H7 (cell line): ENCODE data around the gene ADAM19. TPM values are rescaled to one million over a fixed set of nuclear protein-coding genes. Genes with fewer than 3 reads are reported as not detected.

Source experiments
- DNase-seq: peaks from one replicate; pipeline ENCODE4 v3.0.0; 2012
- H3K27me3 ChIP-seq: 2 replicates; pipeline ENCODE4 v1.6.0; 2011; ENCODE audit warnings: mild to moderate bottlenecking, low read length; ENCODE audit not compliant: control insufficient read depth, insufficient read depth
- H3K36me3 ChIP-seq: replicated peaks from 2 replicates; pipeline ENCODE4 v1.5.1; 2011; ENCODE audit warnings: low read length; ENCODE audit not compliant: control insufficient read depth, insufficient read depth
- H3K4me3 ChIP-seq: 2 replicates; pipeline ENCODE4 v1.5.1; 2011; ENCODE audit warnings: low read depth, mild to moderate bottlenecking, control low read depth, low read length, moderate library complexity; ENCODE audit not compliant: insufficient read depth
- total RNA-seq: library from RNA; depleted of rRNA; stranded (reverse); fragments of >200 nt; shearing (Covaris generic); gene quantifications from 2 replicates; pipeline ENCODE4 v1.2.3, GENCODE V29; 2014

The ADAM19 gene
- total RNA-seq, 1 experiment from 2014 or later: 53.1 TPM

- peaks cover 2% of the 10 kb centered on the region for H3K36me3 ChIP-seq
- H3K27me3 ChIP-seq: no peaks in the 10 kb centered on the region
- no peak overlapping the region for H3K4me3 ChIP-seq
- peak; percentile 71 for DNase-seq
Observed at GRCh38 chr5:157476702-157477408, 98.7 kb downstream of the ADAM19 start.

- H3K4me3 ChIP-seq: no peak overlapping the region
- no peak for DNase-seq
- peaks cover 2% of the 10 kb centered on the region for H3K36me3 ChIP-seq
- H3K27me3 ChIP-seq: no peaks in the 10 kb centered on the region
Observed at GRCh38 chr5:157475432-157475831, 100.1 kb downstream of the ADAM19 start.

GRCh38 chr5:157473383-157474320, 101.9 kb downstream of the ADAM19 start:
- H3K4me3 ChIP-seq: no peak overlapping the region
- DNase-seq: no peak
- no peaks in the 10 kb centered on the region for H3K36me3 ChIP-seq
- no peaks in the 10 kb centered on the region for H3K27me3 ChIP-seq

- peak; percentile 53 for DNase-seq
- no peaks in the 10 kb centered on the region for H3K27me3 ChIP-seq
- H3K36me3 ChIP-seq: no peaks in the 10 kb centered on the region
- H3K4me3 ChIP-seq: no peak overlapping the region
Observed at GRCh38 chr5:157471709-157472108, 103.9 kb downstream of the ADAM19 start.

GRCh38 chr5:157470631-157471030, 104.9 kb downstream of the ADAM19 start:
- Histone ChIP-seq H3K36me3 (no peaks in the 10 kb centered on the region), H3K27me3 (no peaks in the 10 kb centered on the region), H3K4me3 (no peak overlapping the region)
- no peak for DNase-seq

- Histone ChIP-seq H3K4me3 (no peak overlapping the region), H3K27me3 (no peaks in the 10 kb centered on the region), H3K36me3 (no peaks in the 10 kb centered on the region)
- DNase-seq: no peak
Observed at GRCh38 chr5:157469687-157470086, 105.9 kb downstream of the ADAM19 start.

- Histone ChIP-seq H3K27me3 (no peaks in the 10 kb centered on the region), H3K4me3 (no peak overlapping the region), H3K36me3 (no peaks in the 10 kb centered on the region)
- DNase-seq: no peak
Observed at GRCh38 chr5:157469073-157469472, 106.5 kb downstream of the ADAM19 start.

- H3K27me3 ChIP-seq: no peaks in the 10 kb centered on the region; the same call in 1 of the 2 replicates
- H3K36me3 ChIP-seq: no peaks in the 10 kb centered on the region
- H3K4me3 ChIP-seq: no peak overlapping the region
- DNase-seq: no peak
Observed at GRCh38 chr5:157468293-157468965, 107.1 kb downstream of the ADAM19 start.

- DNase-seq: peak; percentile 38
- no peaks in the 10 kb centered on the region for H3K36me3 ChIP-seq
- H3K4me3 ChIP-seq: no peak overlapping the region
- peaks cover 23% of the 10 kb centered on the region for H3K27me3 ChIP-seq
Observed at GRCh38 chr5:157464519-157465171, 110.9 kb downstream of the ADAM19 start.

- Histone ChIP-seq H3K27me3 (peaks cover 31% of the 10 kb centered on the region), H3K4me3 (no peak overlapping the region), H3K36me3 (no peaks in the 10 kb centered on the region)
- DNase-seq: no peak
Observed at GRCh38 chr5:157463621-157464518, 111.7 kb downstream of the ADAM19 start.

- H3K27me3 ChIP-seq: peaks cover 31% of the 10 kb centered on the region
- H3K36me3 ChIP-seq: no peaks in the 10 kb centered on the region
- DNase-seq: no peak
- H3K4me3 ChIP-seq: no peak overlapping the region
Observed at GRCh38 chr5:157463081-157463480, 112.5 kb downstream of the ADAM19 start.

- Histone ChIP-seq H3K27me3 (peaks cover 31% of the 10 kb centered on the region), H3K4me3 (no peak overlapping the region), H3K36me3 (no peaks in the 10 kb centered on the region)
- DNase-seq: no peak
Observed at GRCh38 chr5:157460921-157461792, 114.4 kb downstream of the ADAM19 start.
